Liver (tissue), 9 donors: ENCODE data around the gene RETREG3. TPM values are rescaled to one million over a fixed set of nuclear protein-coding genes. Genes with fewer than 3 reads are reported as not detected.
"Not testable (repeated sequence)": the region's sequence is repeated elsewhere in the genome, so short reads cannot be mapped to it uniquely, and the experiment has no call there.

Source experiments
- DNase-seq: peaks from one replicate; pipeline ENCODE4 v3.0.0-alpha.2; 2017; ENCODE audit warnings: low spot score
- H3K27ac ChIP-seq, 2 donors: one replicate each; pipeline ENCODE4 v1.7.0; 2013; ENCODE audit warnings: inconsistent platforms in 2 of 2, low read length in 2 of 2, control low read depth in 1 of 2, low read depth in 1 of 2, mild to moderate bottlenecking in 1 of 2
- H3K27me3 ChIP-seq, 4 donors: one replicate each; pipeline versions ENCODE4 v1.6.1 to v1.7.0; 2013; ENCODE audit warnings: low read length in 3 of 4, inconsistent platforms in 1 of 4, mild to moderate bottlenecking in 1 of 4, moderate library complexity in 1 of 4; ENCODE audit not compliant: control insufficient read depth in 4 of 4, insufficient read depth in 4 of 4
- H3K36me3 ChIP-seq, 4 donors: one replicate each; pipeline versions ENCODE4 v1.6.1 to v1.7.0; 2013; ENCODE audit warnings: low read length in 3 of 4, mild to moderate bottlenecking in 3 of 4, low read depth in 1 of 4, moderate library complexity in 1 of 4; ENCODE audit not compliant: control insufficient read depth in 4 of 4, insufficient read depth in 3 of 4
- H3K4me1 ChIP-seq, 4 donors: one replicate each; pipeline versions ENCODE4 v1.6.1 to v1.7.0; 2013; ENCODE audit warnings: low read length in 3 of 4, mild to moderate bottlenecking in 3 of 4, moderate library complexity in 1 of 4; ENCODE audit not compliant: control insufficient read depth in 4 of 4, insufficient read depth in 4 of 4
- H3K4me3 ChIP-seq, 3 donors: one replicate each; pipeline versions ENCODE4 v1.6.1 to v1.7.0; 2013; ENCODE audit warnings: low read length in 3 of 3, control low read depth in 1 of 3, low read depth in 1 of 3, mild to moderate bottlenecking in 1 of 3
- H3K9ac ChIP-seq, 2 donors: one replicate each; pipeline ENCODE4 v1.7.0; 2013; ENCODE audit warnings: low read length in 2 of 2, mild to moderate bottlenecking in 2 of 2, moderate library complexity in 2 of 2, control low read depth in 1 of 2, low read depth in 1 of 2
- H3K9me3 ChIP-seq, 4 donors: one replicate each; pipeline versions ENCODE4 v1.6.1 to v1.7.0; 2013; ENCODE audit warnings: low read length in 3 of 4; ENCODE audit not compliant: control insufficient read depth in 4 of 4
- CTCF ChIP-seq: fragments of 150-350 bp; IDR thresholded peaks from 2 replicates; pipeline ENCODE4 v1.5.1; 2017; ENCODE audit warnings: improper control_type of control experiment, low read depth, low read length; ENCODE audit not compliant: missing input control
- FOXA2 ChIP-seq: IDR thresholded peaks from 2 replicates; pipeline ENCODE4 v1.6.1; 2016; ENCODE audit warnings: antibody characterized with exemption
- GABPA ChIP-seq, 2 donors: IDR thresholded peaks in 1 of 2; conservative IDR thresholded peaks in 1 of 2; 2 replicates each; pipeline ENCODE4 v1.6.1; 2016; ENCODE audit warnings: antibody characterized with exemption in 2 of 2, mild to moderate bottlenecking in 1 of 2, moderate library complexity in 1 of 2
- HNF4A ChIP-seq, 2 donors: conservative IDR thresholded peaks; 2 replicates each; pipeline ENCODE4 v1.6.1; 2016; ENCODE audit warnings: antibody characterized with exemption in 2 of 2, mild to moderate bottlenecking in 2 of 2
- NR2F2 ChIP-seq: IDR thresholded peaks from 2 replicates; pipeline ENCODE4 v1.6.1; 2016; ENCODE audit warnings: antibody characterized with exemption
- REST ChIP-seq: IDR thresholded peaks from 2 replicates; pipeline ENCODE4 v1.6.1; 2016; ENCODE audit warnings: antibody characterized with exemption, mild to moderate bottlenecking
- RXRA ChIP-seq, 2 donors: IDR thresholded peaks; 2 replicates each; pipeline ENCODE4 v1.6.1; 2017 to 2018; ENCODE audit warnings: antibody characterized with exemption in 2 of 2, mild to moderate bottlenecking in 1 of 2
- SP1 ChIP-seq: IDR thresholded peaks from 2 replicates; pipeline ENCODE4 v1.6.1; 2018; ENCODE audit warnings: antibody characterized with exemption, mild to moderate bottlenecking
- TAF1 ChIP-seq: conservative IDR thresholded peaks from 2 replicates; pipeline ENCODE4 v1.6.1; 2016; ENCODE audit warnings: antibody characterized with exemption, mild to moderate bottlenecking
- YY1 ChIP-seq: IDR thresholded peaks from 2 replicates; pipeline ENCODE4 v1.6.1; 2016; ENCODE audit warnings: antibody characterized with exemption, mild to moderate bottlenecking
- ZBTB33 ChIP-seq: IDR thresholded peaks from 2 replicates; pipeline ENCODE4 v1.6.1; 2016; ENCODE audit warnings: antibody characterized with exemption
- WGBS: extraction: QIAGEN DNeasy Blood & Tissue Kit; methylation state at CpG from one replicate; pipeline ENCODE4 v1.1.7; 2013; 5-methylcytosine and 5-hydroxymethylcytosine counted together
- polyA plus RNA-seq, 2 donors: library from polyadenylated mRNA; stranded (reverse) in 1 of 2; unstranded in 1 of 2; fragments of 200-250 nt in 1 of 2; fragments of >200 nt in 1 of 2; fragmentation: Nextera tagmentation in 1 of 2; extraction: Ambion mirVana in 1 of 2; gene quantifications; one replicate each; pipeline versions ENCODE4 v1.2.1 to v1.2.3, GENCODE V29; 2013 to 2015
- total RNA-seq, 2 donors: library from RNA; depleted of rRNA; stranded (reverse); fragments of >200 nt; gene quantifications; one replicate each; pipeline ENCODE4 v1.2.3, GENCODE V29; 2014
- donor health status: healthy.
- donor health status: healthy.
- donor health status: healthy.
- donor health status: healthy.
- donor health status: healthy.

The RETREG3 gene
- total and polyA plus RNA-seq, 4 donors, result 9.0 to 44.3 (median 26.6) TPM

GRCh38 chr17:42540558-42540957 is 68.6 kb downstream of the RETREG3 start:
- DNase-seq, H3K9me3 ChIP-seq, H3K9ac ChIP-seq, H3K4me3 ChIP-seq, H3K27me3 ChIP-seq: not testable (repeated sequence)
- Histone ChIP-seq H3K4me1 (peaks cover 16 to 29% (median 24%) of the 10 kb centered on the region in 4 donors), H3K27ac (peak overlapping the region; percentile 67 to 81), H3K36me3 (peaks cover 6 to 20% (median 12%) of the 10 kb centered on the region in 4 donors)
- WGBS, result 95% methylated on average over 4 of the region's 4 CpGs

GRCh38 chr17:42538482-42538881 is 70.7 kb downstream of the RETREG3 start:
- Histone ChIP-seq H3K4me1 (peaks cover 15 to 26% (median 21%) of the 10 kb centered on the region in 4 donors), H3K9me3 (no peaks in the 10 kb centered on the region), H3K27ac (no peak overlapping the region), H3K27me3 (no peaks in the 10 kb centered on the region), H3K36me3 (peaks cover 4 to 18% (median 12%) of the 10 kb centered on the region in 4 donors), H3K4me3 (no peak overlapping the region), H3K9ac (no peak overlapping the region)
- WGBS, result 97% methylated on average over 14 of the region's 14 CpGs
- no peak for DNase-seq
- TF ChIP-seq RXRA (IDR thresholded peaks at IDR 0.05), result no peak
- TF ChIP-seq YY1, result no peak
- no peak for TF ChIP-seq ZBTB33
- TF ChIP-seq TAF1, result no peak
- no peak for TF ChIP-seq SP1
- TF ChIP-seq REST, result no peak
- no peak for TF ChIP-seq GABPA (IDR thresholded peaks at IDR 0.05 in 1 of 2, conservative IDR thresholded peaks at IDR 0.05 in 1 of 2)
- TF ChIP-seq NR2F2, result no peak
- no peak for TF ChIP-seq HNF4A (conservative IDR thresholded peaks at IDR 0.05)
- TF ChIP-seq CTCF, result no peak
- TF ChIP-seq FOXA2, result no peak
